Measurements from ENCODE around the gene ITPR2.

ITPR2 gene

DNA sequence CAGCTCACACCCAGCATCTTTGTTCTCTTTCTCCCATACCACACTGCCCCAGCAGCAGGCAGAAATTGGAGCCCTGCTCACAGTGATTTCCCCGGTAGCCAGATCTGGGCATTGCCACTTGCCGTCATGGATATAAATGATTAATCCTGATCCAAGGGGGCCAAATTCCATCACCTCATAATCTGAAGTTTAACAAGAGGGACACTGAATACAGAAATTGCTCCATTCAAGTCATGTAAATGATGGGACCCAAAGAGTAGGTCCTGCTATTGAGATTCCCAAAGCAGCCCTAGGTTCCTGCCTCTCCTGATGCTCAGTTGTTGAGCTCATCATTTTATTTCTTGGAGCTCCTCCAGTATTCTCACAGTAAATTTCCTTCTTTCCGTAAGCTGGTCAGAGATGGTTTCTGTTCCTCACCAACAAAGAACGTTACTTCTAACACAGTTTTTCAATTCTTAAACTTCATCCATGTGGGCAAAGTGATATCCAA is 11.7 kb downstream of the ITPR2 start:
- DNase-seq = no peak
- TF ChIP-seq, protein P1, sequence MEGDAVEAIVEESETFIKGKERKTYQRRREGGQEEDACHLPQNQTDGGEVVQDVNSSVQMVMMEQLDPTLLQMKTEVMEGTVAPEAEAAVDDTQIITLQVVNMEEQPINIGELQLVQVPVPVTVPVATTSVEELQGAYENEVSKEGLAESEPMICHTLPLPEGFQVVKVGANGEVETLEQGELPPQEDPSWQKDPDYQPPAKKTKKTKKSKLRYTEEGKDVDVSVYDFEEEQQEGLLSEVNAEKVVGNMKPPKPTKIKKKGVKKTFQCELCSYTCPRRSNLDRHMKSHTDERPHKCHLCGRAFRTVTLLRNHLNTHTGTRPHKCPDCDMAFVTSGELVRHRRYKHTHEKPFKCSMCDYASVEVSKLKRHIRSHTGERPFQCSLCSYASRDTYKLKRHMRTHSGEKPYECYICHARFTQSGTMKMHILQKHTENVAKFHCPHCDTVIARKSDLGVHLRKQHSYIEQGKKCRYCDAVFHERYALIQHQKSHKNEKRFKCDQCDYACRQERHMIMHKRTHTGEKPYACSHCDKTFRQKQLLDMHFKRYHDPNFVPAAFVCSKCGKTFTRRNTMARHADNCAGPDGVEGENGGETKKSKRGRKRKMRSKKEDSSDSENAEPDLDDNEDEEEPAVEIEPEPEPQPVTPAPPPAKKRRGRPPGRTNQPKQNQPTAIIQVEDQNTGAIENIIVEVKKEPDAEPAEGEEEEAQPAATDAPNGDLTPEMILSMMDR (IDR thresholded peaks at IDR 0.05; ENCODE audit: low read depth, low read length) = no peak
- no peaks in the 10 kb centered on the region for H3K9me3 ChIP-seq
- H3K27me3 ChIP-seq = peaks cover 3% of the 10 kb centered on the region; the same call in 1 of the 2 replicates
- no peaks in the 10 kb centered on the region for H3K36me3 ChIP-seq
- no peak overlapping the region for H3K4me3 ChIP-seq (ENCODE audit: low read depth, low read length)
- H3K4me1 ChIP-seq = no peaks in the 10 kb centered on the region; the same call in 1 of the 2 replicates

GRCh38 chr12:26818636-26819035 is 14.4 kb downstream of the ITPR2 start:
- TF ChIP-seq, protein P1 (IDR thresholded peaks at IDR 0.05; ENCODE audit: low read depth, low read length) = no peak
- H3K36me3 ChIP-seq = no peaks in the 10 kb centered on the region; the same call in 1 of the 2 replicates
- no peaks in the 10 kb centered on the region; the same call in 1 of the 2 replicates for H3K4me1 ChIP-seq
- no peak for DNase-seq
- H3K27me3 ChIP-seq = peaks cover 3% of the 10 kb centered on the region; the same call in 1 of the 2 replicates
- no peaks in the 10 kb centered on the region for H3K9me3 ChIP-seq
- H3K4me3 ChIP-seq (ENCODE audit: low read depth, low read length) = no peak overlapping the region

- DNase-seq = no peak
- Histone ChIP-seq H3K27me3 (peaks cover 2% of the 10 kb centered on the region; the same call in 1 of the 2 replicates), H3K9me3 (no peaks in the 10 kb centered on the region), H3K36me3 (no peaks in the 10 kb centered on the region; the same call in 1 of the 2 replicates), H3K4me1 (no peaks in the 10 kb centered on the region), H3K4me3 (ENCODE audit: low read depth, low read length) (no peak overlapping the region)
- TF ChIP-seq, protein P1 (IDR thresholded peaks at IDR 0.05; ENCODE audit: low read depth, low read length) = no peak
These were observed 14.8 kb downstream of the ITPR2 start for GRCh38 chr12:26818201-26818600.

- H3K4me3 ChIP-seq (ENCODE audit: low read depth, low read length) = no peak overlapping the region
- TF ChIP-seq, protein P1 (IDR thresholded peaks at IDR 0.05; ENCODE audit: low read depth, low read length) = no peak
- H3K9me3 ChIP-seq = no peaks in the 10 kb centered on the region
- no peak for DNase-seq
- H3K27me3 ChIP-seq = no peaks in the 10 kb centered on the region
- H3K4me1 ChIP-seq = no peaks in the 10 kb centered on the region
- no peaks in the 10 kb centered on the region; the same call in 1 of the 2 replicates for H3K36me3 ChIP-seq
These were observed 15.8 kb downstream of the ITPR2 start for GRCh38 chr12:26817183-26817591.

DNA sequence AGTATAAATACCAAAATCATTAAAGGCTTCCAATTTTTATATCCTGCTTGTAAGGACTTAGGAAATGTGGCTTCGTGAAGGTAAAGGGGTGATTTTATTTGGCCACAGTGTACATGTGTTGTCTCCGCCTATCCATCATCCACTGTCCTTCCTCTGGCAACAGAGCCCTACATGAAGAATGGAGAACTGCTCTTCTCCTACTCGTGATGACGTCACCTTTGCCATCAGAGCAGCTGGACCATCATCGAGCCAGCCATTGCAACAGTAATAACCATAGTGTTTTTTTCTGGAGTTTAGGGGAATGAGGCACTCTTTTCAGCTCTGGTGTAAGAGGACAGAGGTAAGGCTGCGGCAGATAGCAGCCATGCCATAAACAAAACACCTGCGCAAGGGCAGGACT is 19.2 kb downstream of the ITPR2 start:
- Histone ChIP-seq H3K9me3 (no peaks in the 10 kb centered on the region), H3K36me3 (no peaks in the 10 kb centered on the region; the same call in 1 of the 2 replicates), H3K4me3 (ENCODE audit: low read depth, low read length) (no peak overlapping the region), H3K27me3 (no peaks in the 10 kb centered on the region), H3K4me1 (peaks cover 11% of the 10 kb centered on the region)
- no peak for DNase-seq
- TF ChIP-seq, protein P1 (IDR thresholded peaks at IDR 0.05; ENCODE audit: low read depth, low read length) = no peak

GRCh38 chr12:26810330-26810729 is 22.7 kb downstream of the ITPR2 start:
- DNase-seq = no peak

More at GRCh38 chr12:26810330-26810729, 22.7 kb downstream of the ITPR2 start:
- Histone ChIP-seq H3K4me1 (peaks cover 11% of the 10 kb centered on the region), H3K9me3 (no peaks in the 10 kb centered on the region), H3K27me3 (no peaks in the 10 kb centered on the region), H3K36me3 (no peaks in the 10 kb centered on the region; the same call in 1 of the 2 replicates), H3K4me3 (ENCODE audit: low read depth, low read length) (no peak overlapping the region)
- TF ChIP-seq, protein P1 (IDR thresholded peaks at IDR 0.05; ENCODE audit: low read depth, low read length) = no peak
